ENCODE measurements around the gene NINL. TPM values are rescaled to one million over a fixed set of nuclear protein-coding genes. Genes with fewer than 3 reads are reported as not detected.

Gene NINL
- total and polyA plus RNA-seq, 2 of the 4 experiments (the other 2 are of a cell fraction), result 3.0 to 10.4 TPM

GRCh38 chr20:25468126-25469075, 116.9 kb downstream of the NINL start:
- dilution Hi-C loops (cut with HindIII; ENCODE audit: low sequenced_read_pairs, unreplicated experiment) (no loop called here), intact Hi-C loops (cut with micrococcal nuclease) (no loop called here), in situ Hi-C loops (cut with MboI; ENCODE audit: low sequenced_read_pairs) (no loop called here)
- CTCF ChIA-PET, result no interaction called here
- Histone ChIP-seq H4K5ac (ENCODE audit: low read depth, low read length) (no peak overlapping the region), H3K4me1 (ENCODE audit: control insufficient read depth, insufficient read depth, low read length) (no peaks in the 10 kb centered on the region), H3K36me3 (ENCODE audit: control insufficient read depth, insufficient read depth, low read length) (peaks cover 31% of the 10 kb centered on the region), H3K14ac (replicated peaks; ENCODE audit: low read depth, low read length) (no peak overlapping the region), H3K4ac (ENCODE audit: low read depth, low read length) (no peak overlapping the region), H4K8ac (ENCODE audit: low read depth in 2 of 2, low read length in 2 of 2) (no peak overlapping the region), H2BK120ac (ENCODE audit: low read depth, low read length) (no peak overlapping the region), H2AK9ac (replicated peaks; ENCODE audit: low read depth, low read length, poor library complexity) (no peak overlapping the region), H3K9me3 (ENCODE audit: control insufficient read depth, insufficient read depth, low read length) (no peaks in the 10 kb centered on the region), H3K56ac (ENCODE audit: extremely low read depth, insufficient read depth, low read length) (no peak overlapping the region), H3K27me3 (ENCODE audit: control insufficient read depth, insufficient read depth, low read length) (no peaks in the 10 kb centered on the region), H4K20me1 (ENCODE audit: insufficient read depth, low read length) (peaks cover 3% of the 10 kb centered on the region; the same call in 1 of the 2 replicates), H3K4me3 (ENCODE audit: insufficient read depth, low read depth, low read length) (no peak overlapping the region), H2BK15ac (ENCODE audit: low read depth, low read length) (no peak overlapping the region), H3K27ac (ENCODE audit: insufficient read depth, low read length) (no peak overlapping the region), H2AK5ac (ENCODE audit: low read depth, low read length) (no peak overlapping the region), H2BK5ac (ENCODE audit: low read depth, low read length, poor library complexity, severe bottlenecking) (no peak overlapping the region), H3K9me1 (ENCODE audit: insufficient read depth, low read length) (no peaks in the 10 kb centered on the region; the same call in 1 of the 2 replicates), H2AFZ (replicated peaks; ENCODE audit: low read length, poor library complexity) (no peak overlapping the region), H2BK20ac (ENCODE audit: low read depth, low read length) (no peak overlapping the region), H3K9ac (ENCODE audit: low read depth, low read length) (no peak overlapping the region), H3K79me1 (ENCODE audit: low read depth in 1 of 2, low read length in 2 of 2) (peaks cover 4 to 13% of the 10 kb centered on the region in 2 experiments; a peak in 3 of 4 replicates), H3K23ac (ENCODE audit: low read depth, low read length) (no peak overlapping the region), H4K91ac (ENCODE audit: insufficient read depth, low read depth, low read length) (no peak overlapping the region), H3K4me2 (ENCODE audit: low read depth, low read length) (no peak overlapping the region), H3K18ac (ENCODE audit: low read depth, low read length) (no peak overlapping the region)
- no peak for DNase-seq
- POLR2A ChIA-PET (ENCODE audit: unreplicated experiment), result no interaction called here
- ATAC-seq (ENCODE audit: low read depth), result no peak
- 98% methylated on average over 7 of the region's 18 CpGs; no CpG with 5 or more reads in 1 of the 2 experiments for WGBS, 2 experiments (ENCODE audit: extremely low coverage in 2 of 2, insufficient read length in 1 of 2)
- BruUV-seq (replicated peaks), result no TSS peak
- TF ChIP-seq CEBPB (IDR thresholded peaks at IDR 0.05; ENCODE audit: low read depth, low read length), result no peak
- TF ChIP-seq MXI1 (IDR thresholded peaks at IDR 0.05; ENCODE audit: borderline replicate concordance, low read depth, low read length), result no peak
- TF ChIP-seq MAFK (IDR thresholded peaks at IDR 0.05; ENCODE audit: low read depth, low read length), result no peak
- TF ChIP-seq SMC3 (IDR thresholded peaks at IDR 0.05; ENCODE audit: low read depth, low read length), result no peak
- no peak for TF ChIP-seq FOS (IDR thresholded peaks at IDR 0.05; ENCODE audit: low read depth, low read length)
- TF ChIP-seq MAZ (IDR thresholded peaks at IDR 0.05; ENCODE audit: borderline replicate concordance, low read depth, low read length), result no peak
- no peak for TF ChIP-seq RCOR1 (IDR thresholded peaks at IDR 0.05; ENCODE audit: insufficient replicate concordance, low read length)
- no peak for TF ChIP-seq ELK1 (IDR thresholded peaks at IDR 0.05; ENCODE audit: borderline replicate concordance, low read depth, low read length)
- no peak for TF ChIP-seq CHD1 (IDR thresholded peaks at IDR 0.05; ENCODE audit: low read depth, low read length)
- no peak for TF ChIP-seq RFX5 (IDR thresholded peaks at IDR 0.05; ENCODE audit: low read depth, low read length)
